Measurements from ENCODE around the gene DNAJC30. TPM values are rescaled to one million over a fixed set of nuclear protein-coding genes. Genes with fewer than 3 reads are reported as not detected.

DNAJC30 gene
- total RNA-seq, 1 donor from 2014 or later = 8.4 TPM

DNA sequence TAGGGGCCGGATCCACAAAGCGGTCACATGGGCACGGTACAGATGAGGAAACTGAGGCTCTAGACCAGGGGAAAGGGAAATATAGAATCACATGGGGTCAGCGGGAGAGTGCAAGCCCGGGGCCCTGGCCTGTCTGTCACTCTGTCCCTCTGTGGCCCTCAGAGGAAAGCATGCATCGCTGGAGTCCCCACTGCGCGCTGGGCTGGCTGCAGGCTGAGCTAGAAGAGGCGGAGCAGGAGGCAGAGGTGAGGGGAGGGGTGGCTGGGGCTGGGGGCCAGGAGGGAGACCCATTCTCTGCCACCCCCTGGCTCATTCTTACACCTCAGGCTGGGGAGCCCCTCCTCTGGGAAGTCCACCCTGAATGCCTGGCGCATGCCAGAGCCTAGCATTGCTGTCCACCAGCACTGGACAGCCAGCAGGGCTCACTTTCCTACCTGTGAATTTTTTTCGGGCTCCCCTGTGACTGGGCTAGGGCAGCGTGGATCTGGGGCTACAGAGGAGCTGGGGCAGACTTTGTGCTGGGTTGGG is 13.3 kb downstream of the DNAJC30 start:
- no peaks in the 10 kb centered on the region for H3K36me3 Mint-ChIP-seq (ENCODE audit: unreplicated experiment)
- peaks cover 2% of the 10 kb centered on the region for H3K4me1 Mint-ChIP-seq (ENCODE audit: low read depth, unreplicated experiment)
- H3K9me3 Mint-ChIP-seq (ENCODE audit: unreplicated experiment) = no peaks in the 10 kb centered on the region
- no peak overlapping the region for H3K27ac Mint-ChIP-seq (ENCODE audit: unreplicated experiment)
- no peak for DNase-seq
- peaks cover 16% of the 10 kb centered on the region for H3K27me3 Mint-ChIP-seq (ENCODE audit: unreplicated experiment)
- H3K4me3 Mint-ChIP-seq (ENCODE audit: unreplicated experiment) = peak overlapping the region; percentile 52
- TF ChIP-seq, protein P1, sequence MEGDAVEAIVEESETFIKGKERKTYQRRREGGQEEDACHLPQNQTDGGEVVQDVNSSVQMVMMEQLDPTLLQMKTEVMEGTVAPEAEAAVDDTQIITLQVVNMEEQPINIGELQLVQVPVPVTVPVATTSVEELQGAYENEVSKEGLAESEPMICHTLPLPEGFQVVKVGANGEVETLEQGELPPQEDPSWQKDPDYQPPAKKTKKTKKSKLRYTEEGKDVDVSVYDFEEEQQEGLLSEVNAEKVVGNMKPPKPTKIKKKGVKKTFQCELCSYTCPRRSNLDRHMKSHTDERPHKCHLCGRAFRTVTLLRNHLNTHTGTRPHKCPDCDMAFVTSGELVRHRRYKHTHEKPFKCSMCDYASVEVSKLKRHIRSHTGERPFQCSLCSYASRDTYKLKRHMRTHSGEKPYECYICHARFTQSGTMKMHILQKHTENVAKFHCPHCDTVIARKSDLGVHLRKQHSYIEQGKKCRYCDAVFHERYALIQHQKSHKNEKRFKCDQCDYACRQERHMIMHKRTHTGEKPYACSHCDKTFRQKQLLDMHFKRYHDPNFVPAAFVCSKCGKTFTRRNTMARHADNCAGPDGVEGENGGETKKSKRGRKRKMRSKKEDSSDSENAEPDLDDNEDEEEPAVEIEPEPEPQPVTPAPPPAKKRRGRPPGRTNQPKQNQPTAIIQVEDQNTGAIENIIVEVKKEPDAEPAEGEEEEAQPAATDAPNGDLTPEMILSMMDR (IDR thresholded peaks at IDR 0.05; ENCODE audit: partially characterized antibody, unreplicated experiment) = no peak

DNA sequence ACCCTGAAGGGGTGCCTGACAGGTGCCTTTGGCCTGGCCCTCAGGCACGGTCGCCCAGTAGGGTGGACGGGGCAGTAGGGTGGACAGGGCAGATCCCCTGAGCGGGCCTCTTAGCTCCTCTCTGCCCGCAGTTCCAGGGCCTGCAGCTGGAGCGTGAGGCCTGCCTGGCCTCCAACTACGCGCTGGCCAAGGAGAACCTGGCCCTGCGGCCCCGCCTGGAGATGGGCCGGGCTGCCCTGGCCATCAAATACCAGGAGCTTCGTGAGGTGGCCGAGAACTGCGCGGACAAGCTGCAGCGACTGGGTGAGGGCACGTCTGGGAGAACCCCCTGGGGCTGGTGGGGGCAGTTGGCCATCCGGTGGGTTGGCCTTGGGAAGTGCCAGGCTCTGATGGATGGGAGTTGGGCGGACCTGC is 14.0 kb downstream of the DNAJC30 start:
- TF ChIP-seq, protein P1 (IDR thresholded peaks at IDR 0.05; ENCODE audit: partially characterized antibody, unreplicated experiment) = no peak
- peaks cover 2% of the 10 kb centered on the region for H3K4me1 Mint-ChIP-seq (ENCODE audit: low read depth, unreplicated experiment)
- H3K27me3 Mint-ChIP-seq (ENCODE audit: unreplicated experiment) = peaks cover 18% of the 10 kb centered on the region
- DNase-seq = no peak
- H3K36me3 Mint-ChIP-seq (ENCODE audit: unreplicated experiment) = no peaks in the 10 kb centered on the region
- no peaks in the 10 kb centered on the region for H3K9me3 Mint-ChIP-seq (ENCODE audit: unreplicated experiment)
- no peak overlapping the region for H3K27ac Mint-ChIP-seq (ENCODE audit: unreplicated experiment)
- H3K4me3 Mint-ChIP-seq (ENCODE audit: unreplicated experiment) = peak overlapping the region; percentile 52

DNA sequence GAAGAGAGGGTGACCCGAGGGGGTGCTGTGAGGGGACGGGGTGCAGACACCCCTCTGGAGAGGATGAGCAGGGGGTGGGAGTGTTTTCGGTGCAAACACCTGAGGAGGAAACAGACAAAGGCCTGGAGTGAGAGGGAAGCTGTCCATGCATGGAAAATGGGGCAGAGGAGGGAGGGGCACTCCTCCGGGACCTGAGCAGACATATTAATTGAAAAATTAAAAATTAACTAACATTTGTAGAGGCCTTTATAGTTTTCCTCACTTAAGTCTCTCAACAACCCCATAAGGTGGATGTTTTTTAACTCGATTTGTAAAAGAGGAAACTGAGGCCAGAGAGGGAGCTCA is 14.4 kb downstream of the DNAJC30 start:
- Mint-ChIP-seq H3K27me3 (ENCODE audit: unreplicated experiment) (peaks cover 21% of the 10 kb centered on the region), H3K27ac (ENCODE audit: unreplicated experiment) (peak overlapping the region; percentile 92), H3K36me3 (ENCODE audit: unreplicated experiment) (no peaks in the 10 kb centered on the region), H3K9me3 (ENCODE audit: unreplicated experiment) (no peaks in the 10 kb centered on the region), H3K4me3 (ENCODE audit: unreplicated experiment) (peak overlapping the region; percentile 94), H3K4me1 (ENCODE audit: low read depth, unreplicated experiment) (peaks cover 2% of the 10 kb centered on the region)
- no peak for DNase-seq
- TF ChIP-seq, protein P1 (IDR thresholded peaks at IDR 0.05; ENCODE audit: partially characterized antibody, unreplicated experiment) = no peak

DNA sequence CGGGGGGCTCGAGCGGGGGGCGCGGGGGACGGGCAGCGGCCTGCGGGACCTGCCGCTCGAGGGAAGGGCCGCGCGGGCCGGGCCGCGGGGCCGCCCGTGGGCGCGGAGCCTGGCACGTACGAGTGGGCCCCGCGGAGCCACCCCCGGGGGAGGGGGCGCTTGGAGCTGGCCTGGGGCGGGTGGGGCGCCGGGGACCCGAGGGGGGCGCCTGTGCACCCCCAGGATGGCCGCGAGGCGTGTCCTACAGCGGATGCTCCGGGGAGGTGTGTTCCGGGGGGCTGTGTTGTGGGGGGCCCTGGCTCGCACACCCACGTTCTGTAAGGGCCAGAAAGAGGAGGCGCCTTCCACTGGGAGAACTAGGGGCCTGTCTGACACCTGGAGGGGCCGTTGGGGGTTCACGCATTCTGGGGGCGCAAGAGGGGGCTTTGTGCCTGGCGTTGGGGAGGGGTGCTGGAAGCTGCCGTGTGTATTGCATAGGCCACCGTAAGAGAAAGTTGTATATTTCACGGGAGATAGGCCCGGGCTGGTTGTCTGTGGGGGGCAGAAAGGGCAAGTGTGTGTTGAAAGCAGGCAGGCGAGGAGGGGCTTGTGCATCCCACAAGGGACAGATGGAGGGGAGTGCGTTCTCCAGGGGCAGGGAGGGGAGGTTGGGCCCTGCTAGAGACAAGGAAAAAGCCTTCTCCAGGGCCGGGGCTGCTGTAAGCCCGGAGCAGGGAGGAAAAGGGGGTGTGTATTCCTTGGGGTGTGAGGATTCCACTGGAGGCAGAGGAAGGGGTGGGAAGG is 15.0 kb downstream of the DNAJC30 start:
- peaks cover 2% of the 10 kb centered on the region for H3K4me1 Mint-ChIP-seq (ENCODE audit: low read depth, unreplicated experiment)
- H3K27ac Mint-ChIP-seq (ENCODE audit: unreplicated experiment) = peak overlapping the region; percentile 92
- H3K27me3 Mint-ChIP-seq (ENCODE audit: unreplicated experiment) = peaks cover 22% of the 10 kb centered on the region
- no peaks in the 10 kb centered on the region for H3K9me3 Mint-ChIP-seq (ENCODE audit: unreplicated experiment)
- peak; percentile 66 for DNase-seq
- H3K36me3 Mint-ChIP-seq (ENCODE audit: unreplicated experiment) = peaks cover under 1% of the 10 kb centered on the region
- H3K4me3 Mint-ChIP-seq (ENCODE audit: unreplicated experiment) = peak overlapping the region; percentile 94
- TF ChIP-seq, protein P1 (IDR thresholded peaks at IDR 0.05; ENCODE audit: partially characterized antibody, unreplicated experiment) = no peak
